Measurements from ENCODE around the gene FGL2.
"Not testable (repeated sequence)": the region's sequence is repeated elsewhere in the genome, so short reads cannot be mapped to it uniquely, and the experiment has no call there.

FGL2 gene

GRCh38 chr7:77157034-77157433 lies 42.6 kb downstream of the FGL2 start:
- DNase-seq (ENCODE audit: low read depth) = not testable (repeated sequence)

- DNase-seq (ENCODE audit: low read depth) = not testable (repeated sequence)
Measured at GRCh38 chr7:77155601-77156377, 43.8 kb downstream of the FGL2 start.

GRCh38 chr7:77154917-77155464 lies 44.6 kb downstream of the FGL2 start:
- DNase-seq (ENCODE audit: low read depth) = not testable (repeated sequence)

- not testable (repeated sequence) for DNase-seq (ENCODE audit: low read depth)
Measured at GRCh38 chr7:77152232-77152631, 47.4 kb downstream of the FGL2 start.

Measured in CMK (cell line).